HEK293T (cell line): Measurements from ENCODE around the gene ZFX.
A peak's percentile ranks its signal among the peaks of the same experiment; 100 is the strongest.

Source experiments
- CTCF ChIA-PET: fragments of 350-600 bp; formaldehyde crosslinking; extraction: SDS; loops from one replicate; lab custom pipeline; 2021; ENCODE audit warnings: antibody characterized with exemption, inconsistent platforms; lab: Yijun Ruan, JAX
- POLR2A ChIA-PET: fragments of 350-600 bp; formaldehyde crosslinking; extraction: SDS; loops from one replicate; lab custom pipeline; 2020; ENCODE audit warnings: antibody characterized with exemption, inconsistent platforms; lab: Yijun Ruan, JAX
- DNase-seq: peaks from one replicate; pipeline ENCODE4 v3.0.0; 2012; ENCODE audit warnings: mixed read lengths; ENCODE audit errors: extremely low spot score
- ARNT ChIP-seq: fragments of 450-650 bp; IDR thresholded peaks from 2 replicates; pipeline ENCODE4 v1.6.1; 2017; ENCODE audit warnings: mild to moderate bottlenecking
- CTBP1 ChIP-seq: fragments of 450-650 bp; IDR thresholded peaks from 2 replicates; pipeline ENCODE4 v1.6.1; 2016; ENCODE audit warnings: borderline replicate concordance
- ELF4 ChIP-seq: fragments of 450-650 bp; IDR thresholded peaks from 2 replicates; pipeline ENCODE4 v1.6.1; 2017; ENCODE audit warnings: antibody characterized with exemption
- FOXA1 ChIP-seq: fragments of 450-650 bp; IDR thresholded peaks from 2 replicates; pipeline ENCODE4 v1.6.1; 2016; ENCODE audit warnings: mild to moderate bottlenecking
- FOXK2 ChIP-seq: fragments of 450-650 bp; IDR thresholded peaks from 2 replicates; pipeline ENCODE4 v1.6.1; 2016; ENCODE audit warnings: mild to moderate bottlenecking
- FOXM1 ChIP-seq: fragments of 450-650 bp; IDR thresholded peaks from 2 replicates; pipeline ENCODE4 v1.6.1; 2017; ENCODE audit warnings: mild to moderate bottlenecking, borderline replicate concordance
- HDGF ChIP-seq: fragments of 450-650 bp; IDR thresholded peaks from 2 replicates; pipeline ENCODE4 v1.6.1; 2017; ENCODE audit warnings: antibody characterized with exemption, borderline replicate concordance
- L3MBTL2 ChIP-seq: fragments of 450-650 bp; conservative IDR thresholded peaks from 2 replicates; pipeline ENCODE4 v1.6.1; 2016; ENCODE audit warnings: mild to moderate bottlenecking
- LEF1 ChIP-seq: fragments of 450-650 bp; IDR thresholded peaks from 2 replicates; pipeline ENCODE4 v1.6.1; 2017; ENCODE audit warnings: mild to moderate bottlenecking, borderline replicate concordance
- NFRKB ChIP-seq: fragments of 450-650 bp; IDR thresholded peaks from 2 replicates; pipeline ENCODE4 v1.6.1; 2016; ENCODE audit warnings: mild to moderate bottlenecking, moderate library complexity
- PKNOX1 ChIP-seq: fragments of 450-650 bp; IDR thresholded peaks from 2 replicates; pipeline ENCODE4 v1.6.1; 2016
- SP1 ChIP-seq: fragments of 450-650 bp; IDR thresholded peaks from 2 replicates; pipeline ENCODE4 v1.6.1; 2017
- SUZ12 ChIP-seq: fragments of 450-650 bp; IDR thresholded peaks from 2 replicates; pipeline ENCODE4 v1.6.1; 2016; ENCODE audit warnings: mild to moderate bottlenecking
- TARDBP ChIP-seq: fragments of 450-650 bp; IDR thresholded peaks from 2 replicates; pipeline ENCODE4 v1.6.1; 2016
- ZNF384 ChIP-seq: fragments of 450-650 bp; IDR thresholded peaks from 2 replicates; pipeline ENCODE4 v1.6.1; 2016

Gene ZFX

GRCh38 chrX:24259544-24260240 is 110.2 kb downstream of the ZFX start:
- TF ChIP-seq TARDBP (no peak), PKNOX1 (no peak), SUZ12 (no peak), ARNT (no peak), FOXM1 (no peak), FOXK2 (no peak), ZNF384 (no peak), FOXA1 (no peak), NFRKB (no peak), ELF4 (no peak)
- CTCF ChIA-PET: interaction anchor here (0.7 to 1.6 kb wide), 11 partner anchors 9 to 136 kb away, joined by 3 to 9 read pairs (median 3); no protein-coding TSS in a partner anchor
- POLR2A ChIA-PET: no interaction called here
- DNase-seq: peak; percentile 66

- no peak for TF ChIP-seq SP1
- no peak for TF ChIP-seq NFRKB
- no peak for TF ChIP-seq ARNT
- TF ChIP-seq FOXK2: no peak
- no peak for TF ChIP-seq FOXM1
- no peak for TF ChIP-seq CTBP1
- TF ChIP-seq HDGF: no peak
- ChIA-PET CTCF (interaction anchor here (1.3 to 1.6 kb wide), 3 partner anchors 12 to 135 kb away, joined by 3 to 4 read pairs (median 3); no protein-coding TSS in a partner anchor), POLR2A (no interaction called here)
- no peak for DNase-seq
Observed at GRCh38 chrX:24260842-24261550, 111.5 kb downstream of the ZFX start.

GRCh38 chrX:24262309-24262708 is 112.8 kb downstream of the ZFX start:
- no peak for DNase-seq
- POLR2A ChIA-PET: no interaction called here
- CTCF ChIA-PET: interaction anchor here (0.8 kb wide), 1 partner anchor 11 kb away, joined by 4 read pairs; no protein-coding TSS in a partner anchor
- TF ChIP-seq L3MBTL2: no peak
- TF ChIP-seq HDGF: no peak
- TF ChIP-seq ZNF384: no peak
- no peak for TF ChIP-seq CTBP1
- TF ChIP-seq ARNT: no peak
- no peak for TF ChIP-seq LEF1
- no peak for TF ChIP-seq NFRKB
- no peak for TF ChIP-seq PKNOX1
- TF ChIP-seq FOXM1: no peak
- TF ChIP-seq SUZ12: no peak

GRCh38 chrX:24264383-24264782 is 114.9 kb downstream of the ZFX start:
- CTCF ChIA-PET: no interaction called here
- no peak for DNase-seq
- POLR2A ChIA-PET: no interaction called here
- no peak for TF ChIP-seq FOXM1
- no peak for TF ChIP-seq L3MBTL2
- no peak for TF ChIP-seq TARDBP
- no peak for TF ChIP-seq FOXK2
- TF ChIP-seq FOXA1: no peak
- TF ChIP-seq ELF4: no peak
- TF ChIP-seq CTBP1: no peak
- TF ChIP-seq LEF1: no peak
